Stimulated activated effector memory CD8-positive, alpha-beta T cell treated with anti-CD3 and anti-CD28 coated beads, Interleukin-12 subunit alpha, Interleukin-12 subunit beta, amount 100 ng/mL, for 72 hours (primary cell): ENCODE data around the gene ALOX12B.

ENCODE experiments used
- ATAC-seq: fragments of 150-1000 bp; cut with Tn5 transposase; 2 replicates; pipeline ENCODE4 v1.10.0; 2021
- DNase-seq, 2 donors: peaks; one replicate each; pipeline ENCODE4 v3.0.0; 2021 to 2022; ENCODE audit warnings: low spot score in 2 of 2
- H3K27ac Mint-ChIP-seq: one replicate; pipeline ENCODE4 v1.8.0; 2022; ENCODE audit warnings: mild to moderate bottlenecking, mixed read lengths
- H3K36me3 Mint-ChIP-seq: one replicate; pipeline ENCODE4 v1.8.0; 2022; ENCODE audit warnings: mild to moderate bottlenecking, mixed read lengths
- H3K4me1 Mint-ChIP-seq: one replicate; pipeline ENCODE4 v1.8.0; 2022; ENCODE audit warnings: mixed read lengths
- H3K4me3 Mint-ChIP-seq: one replicate; pipeline ENCODE4 v1.8.0; 2022; ENCODE audit warnings: mild to moderate bottlenecking, mixed read lengths
- H3K9me3 Mint-ChIP-seq: one replicate; pipeline ENCODE4 v1.8.0; 2022; ENCODE audit warnings: mixed read lengths

ALOX12B gene

DNA sequence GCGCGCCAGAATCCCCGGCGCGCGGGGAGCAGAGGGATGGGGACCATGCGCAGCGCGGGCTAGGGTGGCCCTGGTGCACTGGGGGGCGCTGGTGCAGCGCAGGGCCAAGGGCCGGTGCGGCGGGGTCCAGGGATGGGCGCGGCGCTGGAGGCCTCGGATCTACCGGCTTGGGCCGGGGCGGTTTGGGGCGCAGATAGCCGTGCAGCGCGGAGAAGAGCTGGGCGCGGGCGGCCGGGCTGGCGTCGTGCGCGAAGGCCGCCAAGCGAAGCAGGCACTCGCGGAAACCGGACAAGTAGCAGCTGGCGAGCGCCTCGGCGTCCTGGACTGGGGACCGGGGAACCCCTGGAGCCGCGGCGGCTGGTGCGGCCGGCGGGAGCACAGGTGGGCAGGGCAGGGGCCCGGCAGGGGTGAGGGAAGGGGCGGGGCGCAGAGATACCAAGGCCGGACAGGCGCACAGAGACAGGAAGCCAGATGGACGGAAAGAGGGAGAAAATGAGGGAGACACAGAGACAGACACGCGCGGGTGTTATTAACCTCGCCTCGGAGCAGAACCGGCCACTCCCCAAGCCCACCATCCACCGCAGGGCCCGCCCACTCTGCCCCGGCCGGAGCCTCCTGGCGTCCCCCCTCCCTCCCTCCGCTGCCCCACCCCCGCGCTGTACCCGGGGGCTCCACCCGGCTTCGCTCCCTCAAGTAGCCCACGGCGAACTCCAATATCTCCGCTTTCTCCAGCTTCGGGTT is 34.3 kb upstream of the ALOX12B start:
- Mint-ChIP-seq H3K9me3 (no peaks in the 10 kb centered on the region), H3K4me3 (peak overlapping the region; percentile 82), H3K27ac (no peak overlapping the region), H3K36me3 (peaks cover 70% of the 10 kb centered on the region), H3K4me1 (peaks cover 86% of the 10 kb centered on the region)
- DNase-seq (peak; percentile 57 to 88), ATAC-seq (peak; percentile 45)

DNA sequence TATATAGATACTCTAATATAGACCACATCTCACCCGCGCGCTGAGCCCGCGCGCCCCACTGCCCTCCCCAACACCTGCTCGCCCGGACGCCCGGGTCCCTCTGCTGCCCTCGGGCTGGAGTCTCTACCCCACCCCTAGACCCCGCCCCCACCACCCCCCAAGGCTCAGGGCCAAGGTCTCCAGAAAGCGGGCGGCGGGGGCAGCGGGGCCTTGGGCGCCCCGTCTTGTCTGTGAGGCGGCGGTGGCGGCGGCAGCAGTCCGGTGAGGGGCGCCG is 33.8 kb upstream of the ALOX12B start:
- H3K4me1 Mint-ChIP-seq: peaks cover 81% of the 10 kb centered on the region
- no peak for ATAC-seq
- H3K27ac Mint-ChIP-seq: peak overlapping the region; percentile 100
- peak overlapping the region; percentile 82 for H3K4me3 Mint-ChIP-seq
- H3K9me3 Mint-ChIP-seq: no peaks in the 10 kb centered on the region
- peaks cover 64% of the 10 kb centered on the region for H3K36me3 Mint-ChIP-seq
- DNase-seq: no peak

DNA sequence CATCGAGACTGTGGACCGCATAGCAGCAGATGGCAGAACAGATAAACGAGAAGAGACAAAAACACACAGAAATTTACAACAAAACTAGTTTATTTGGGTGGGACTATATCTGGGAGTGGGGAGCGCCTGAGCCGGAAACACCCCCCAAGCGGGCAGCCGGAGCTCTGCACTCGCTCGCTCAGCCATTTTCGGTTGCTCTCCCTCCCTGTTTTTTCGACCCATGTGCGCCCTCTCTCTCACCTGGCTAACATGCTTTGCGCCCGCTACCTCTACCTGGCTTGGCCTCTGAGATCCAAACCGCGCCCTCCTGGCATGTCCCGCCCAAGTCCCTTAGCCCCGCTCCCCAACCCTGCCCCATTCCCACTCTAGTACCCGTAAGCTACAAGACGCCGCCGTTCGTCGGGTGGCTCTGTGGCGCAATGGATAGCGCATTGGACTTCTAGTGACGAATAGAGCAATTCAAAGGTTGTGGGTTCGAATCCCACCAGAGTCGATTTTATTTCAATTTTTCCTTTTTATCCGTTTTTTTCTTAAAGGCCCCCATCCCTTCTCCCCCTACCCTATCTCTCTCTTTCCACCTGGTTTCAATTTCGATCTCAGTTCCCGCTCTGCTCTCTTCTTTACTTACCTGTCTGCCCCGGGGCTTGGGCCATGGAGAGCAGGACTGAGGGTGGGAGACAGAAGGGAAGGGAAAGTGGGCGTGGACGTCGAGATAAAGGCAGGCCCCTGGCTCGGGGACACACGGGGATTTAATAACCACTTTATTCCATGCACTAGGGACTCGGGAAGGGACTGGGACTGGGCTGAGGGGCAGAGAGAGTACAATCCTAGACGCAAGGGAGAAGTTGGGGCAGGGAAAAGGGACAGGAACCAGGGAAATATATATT is 33.2 kb upstream of the ALOX12B start:
- Mint-ChIP-seq H3K4me1 (peaks cover 75% of the 10 kb centered on the region), H3K9me3 (no peaks in the 10 kb centered on the region), H3K4me3 (peak overlapping the region; percentile 82), H3K27ac (peak overlapping the region; percentile 100), H3K36me3 (peaks cover 59% of the 10 kb centered on the region)
- ATAC-seq: peak; percentile 3
- peak; percentile 66 to 93 for DNase-seq

DNA sequence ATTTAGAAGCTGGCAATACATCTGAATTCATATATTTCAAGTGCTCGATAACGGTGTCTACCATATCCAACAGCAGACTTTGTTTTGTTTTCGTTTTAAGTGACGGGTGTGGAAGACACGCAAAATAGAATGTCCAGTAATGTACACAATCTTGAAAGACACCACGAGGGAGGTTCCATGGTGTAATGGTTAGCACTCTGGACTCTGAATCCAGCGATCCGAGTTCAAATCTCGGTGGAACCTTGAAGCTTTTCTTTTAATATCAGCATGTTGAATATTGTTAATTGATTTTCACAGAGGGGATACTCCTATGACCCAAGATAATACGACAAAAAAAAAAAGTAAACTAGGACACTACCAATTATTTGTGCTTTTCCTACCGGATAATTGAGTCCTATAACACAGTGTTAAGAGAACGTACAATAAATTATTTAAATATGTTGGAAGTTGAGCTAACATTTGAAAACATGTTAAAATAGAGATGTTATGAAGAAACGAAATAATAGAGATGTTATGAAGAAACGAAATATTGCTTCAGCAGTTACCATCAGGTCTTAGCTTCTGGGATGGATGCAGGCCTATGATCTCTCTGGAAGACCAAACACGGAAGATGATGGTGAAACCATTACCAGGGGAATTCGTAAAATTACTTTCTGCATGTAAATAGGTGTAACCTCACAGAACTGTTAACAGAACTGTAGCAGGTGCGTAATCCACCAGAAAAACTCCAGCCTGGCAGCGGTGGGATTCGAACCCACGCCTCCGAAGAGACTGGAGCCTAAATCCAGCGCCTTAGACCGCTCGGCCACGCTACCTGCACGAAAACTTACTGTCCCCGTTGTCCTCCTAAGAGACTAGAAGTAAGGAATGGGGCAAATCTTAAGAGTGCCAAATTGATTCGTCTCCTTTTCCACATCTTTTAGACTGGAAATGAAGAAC is 32.3 kb upstream of the ALOX12B start:
- peak overlapping the region; percentile 82 for H3K4me3 Mint-ChIP-seq
- no peaks in the 10 kb centered on the region for H3K9me3 Mint-ChIP-seq
- H3K4me1 Mint-ChIP-seq: peaks cover 66% of the 10 kb centered on the region
- DNase-seq (peak; percentile 85 to 98), ATAC-seq (peak; percentile 42)
- H3K36me3 Mint-ChIP-seq: peaks cover 50% of the 10 kb centered on the region
- H3K27ac Mint-ChIP-seq: peak overlapping the region; percentile 100

DNA sequence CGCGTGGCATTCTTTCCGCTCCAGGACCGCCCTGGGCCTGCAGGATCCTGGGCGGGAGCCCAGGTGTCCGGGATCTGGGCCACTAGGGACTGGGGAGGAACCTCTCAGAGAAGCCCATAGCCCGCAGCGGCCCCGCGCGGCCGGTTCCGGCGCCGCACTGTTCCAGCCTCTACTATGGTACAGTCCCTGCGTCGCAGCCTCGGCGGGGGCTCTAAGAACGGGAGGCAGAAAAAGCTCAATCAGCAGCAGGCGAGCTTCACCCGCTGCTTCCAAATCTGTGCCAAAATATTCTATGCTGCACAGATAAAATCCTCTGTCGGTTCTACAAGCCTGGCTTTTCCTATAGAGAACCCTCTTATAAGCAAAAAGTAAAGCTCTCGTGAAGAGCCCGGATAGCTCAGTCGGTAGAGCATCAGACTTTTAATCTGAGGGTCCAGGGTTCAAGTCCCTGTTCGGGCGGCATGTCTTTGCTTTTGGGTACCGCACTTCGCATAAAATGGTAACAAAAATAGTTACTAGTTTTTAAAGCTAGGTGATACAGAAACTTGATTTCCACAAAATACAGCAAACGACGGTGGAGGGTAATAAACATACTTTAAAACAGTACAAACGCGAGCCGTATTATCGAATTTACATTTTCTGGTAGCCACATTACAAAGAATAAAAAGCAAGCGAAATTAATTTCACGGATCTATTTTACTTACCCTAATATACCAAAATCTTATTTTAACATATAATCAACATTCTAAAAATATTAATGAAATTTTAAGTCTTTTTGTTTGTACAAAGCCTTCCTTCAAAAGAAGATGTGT is 31.5 kb upstream of the ALOX12B start:
- no peaks in the 10 kb centered on the region for H3K9me3 Mint-ChIP-seq
- H3K27ac Mint-ChIP-seq: peak overlapping the region; percentile 100

DNA sequence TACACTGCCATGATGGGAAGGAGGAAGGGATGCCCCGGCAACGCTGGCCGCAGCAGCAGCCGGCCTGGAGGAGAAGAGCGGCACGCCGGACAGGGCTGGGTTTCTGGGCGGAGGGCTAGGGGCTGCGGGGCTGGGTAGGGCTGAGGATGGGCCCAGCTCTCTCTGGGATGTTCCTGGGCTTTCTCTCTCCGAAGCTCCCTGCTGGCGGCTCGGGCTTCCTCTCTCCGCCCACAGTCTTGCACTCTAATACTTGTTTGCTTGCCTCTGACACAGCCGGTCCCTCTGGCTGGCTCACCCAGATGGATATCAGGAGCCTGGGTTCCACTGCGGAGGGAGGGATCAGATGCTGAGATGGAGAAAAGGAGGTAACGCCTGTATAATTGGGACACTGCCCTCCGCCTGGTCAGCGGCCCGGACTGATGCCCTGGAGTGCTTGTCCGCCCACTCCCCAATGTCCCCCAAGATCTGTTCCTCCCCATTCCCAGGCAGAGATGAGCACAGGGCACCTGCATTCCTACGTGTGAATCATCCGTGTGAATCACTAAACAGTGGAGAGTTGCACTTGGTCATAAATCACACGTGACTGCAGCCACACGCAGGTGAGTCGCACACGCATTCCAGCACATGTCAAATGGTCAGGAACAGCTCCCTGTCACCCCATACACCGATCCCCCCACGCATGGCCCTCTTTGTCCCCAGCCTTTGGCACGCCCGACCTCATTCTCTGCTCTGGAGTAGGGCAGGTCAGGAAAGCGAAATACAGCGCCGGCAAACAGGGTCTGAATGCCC is 30.7 kb upstream of the ALOX12B start, which contains the start of gene ALOXE3:
Gene ALOXE3 (minus strand): TSS at position 535 of the 789 bp plus-strand sequence. CDS start 524 bp downstream, at position 11.
- DNase-seq (no peak), ATAC-seq (peak; percentile 2)
- peaks cover 39% of the 10 kb centered on the region for H3K36me3 Mint-ChIP-seq
- H3K4me1 Mint-ChIP-seq: peaks cover 49% of the 10 kb centered on the region
- H3K9me3 Mint-ChIP-seq: no peaks in the 10 kb centered on the region
- peak within 1 kb of the TSS; percentile 100 for H3K27ac Mint-ChIP-seq
- peak within 1 kb of the TSS; percentile 82 for H3K4me3 Mint-ChIP-seq

More for the DNA sequence above, 31.5 kb upstream of the ALOX12B start:
- Mint-ChIP-seq H3K4me1 (peaks cover 57% of the 10 kb centered on the region), H3K4me3 (peak overlapping the region; percentile 82), H3K36me3 (peaks cover 41% of the 10 kb centered on the region)
- DNase-seq (peak; percentile 81 to 93), ATAC-seq (peak; percentile 80)

DNA sequence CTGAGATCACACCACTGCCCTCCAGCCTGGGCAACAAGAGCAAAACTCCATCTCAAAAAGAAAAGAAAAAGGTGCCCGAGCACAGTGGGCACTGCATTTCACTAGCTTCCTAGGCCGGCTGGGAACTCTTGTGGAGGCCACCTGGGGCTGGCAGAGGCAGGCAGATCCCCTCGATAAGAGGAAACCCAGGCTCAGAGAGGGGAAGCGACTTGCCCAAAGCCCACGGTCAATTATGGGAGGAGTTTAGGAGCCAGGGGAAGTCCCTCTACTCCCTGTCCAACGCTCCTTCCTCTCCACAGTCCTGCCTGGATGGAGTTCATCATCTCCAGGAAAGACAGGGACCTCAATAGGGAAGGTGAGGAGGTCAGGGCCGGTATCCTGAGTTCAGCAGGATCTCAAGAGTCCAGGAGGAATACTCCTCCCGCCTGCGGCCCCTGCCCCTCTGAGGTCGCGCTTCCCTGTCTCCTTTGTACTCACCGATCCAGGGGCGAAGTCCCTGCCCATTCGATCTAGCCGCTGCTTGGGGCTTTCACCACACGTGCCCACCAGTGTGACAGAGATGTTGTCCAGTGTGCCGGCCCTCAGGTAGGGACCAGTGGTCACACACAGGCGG is 30.0 kb upstream of the ALOX12B start:
- Mint-ChIP-seq H3K36me3 (peaks cover 37% of the 10 kb centered on the region), H3K4me3 (peak overlapping the region; percentile 82), H3K9me3 (no peaks in the 10 kb centered on the region), H3K27ac (peak overlapping the region; percentile 100), H3K4me1 (peaks cover 42% of the 10 kb centered on the region)
- no peak for ATAC-seq
- no peak for DNase-seq

DNA sequence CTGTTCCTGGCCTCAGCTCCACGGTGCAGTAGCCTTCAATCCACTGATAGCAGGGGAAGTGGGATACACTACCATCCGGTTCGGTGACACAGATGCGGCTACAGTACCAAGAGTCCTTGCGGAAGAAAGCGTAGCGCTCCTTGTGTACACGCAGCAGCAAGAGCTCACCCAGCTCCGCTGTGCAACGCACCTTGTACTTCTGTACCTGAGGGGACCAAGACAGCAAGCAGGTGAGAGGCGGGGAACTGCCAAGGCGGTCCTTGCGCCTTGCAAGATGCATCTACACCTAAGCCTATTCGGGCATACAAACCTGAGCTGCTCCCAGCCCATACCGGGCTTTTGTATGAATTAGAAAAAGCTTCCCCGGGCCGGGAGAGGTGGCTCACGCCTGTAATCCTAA is 29.3 kb upstream of the ALOX12B start:
- no peak overlapping the region for H3K27ac Mint-ChIP-seq
- DNase-seq (no peak), ATAC-seq (no peak)
- H3K9me3 Mint-ChIP-seq: no peaks in the 10 kb centered on the region
- no peak overlapping the region for H3K4me3 Mint-ChIP-seq
- H3K36me3 Mint-ChIP-seq: peaks cover 34% of the 10 kb centered on the region
- peaks cover 39% of the 10 kb centered on the region for H3K4me1 Mint-ChIP-seq

DNA sequence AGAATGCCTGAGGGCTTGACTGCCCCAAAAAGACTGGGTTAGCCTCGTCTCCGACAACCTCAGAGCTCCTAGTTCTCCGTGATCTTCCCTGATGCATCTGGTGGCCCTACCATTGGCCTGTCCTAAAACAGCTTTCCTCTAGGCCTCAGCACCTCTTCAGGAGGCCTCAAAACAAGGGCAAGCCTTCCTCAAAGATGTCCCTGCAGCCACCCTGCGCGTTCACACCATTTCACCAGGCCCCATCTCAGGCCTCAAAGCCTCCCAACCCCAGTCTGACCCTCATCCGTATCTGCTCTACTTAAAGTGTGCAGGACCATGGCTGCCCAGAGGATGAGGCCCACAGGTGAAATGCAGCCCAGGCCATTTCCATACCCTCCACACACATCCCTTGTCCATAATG is 23.4 kb upstream of the ALOX12B start:
- Mint-ChIP-seq H3K4me3 (no peak overlapping the region), H3K27ac (no peak overlapping the region)

DNA sequence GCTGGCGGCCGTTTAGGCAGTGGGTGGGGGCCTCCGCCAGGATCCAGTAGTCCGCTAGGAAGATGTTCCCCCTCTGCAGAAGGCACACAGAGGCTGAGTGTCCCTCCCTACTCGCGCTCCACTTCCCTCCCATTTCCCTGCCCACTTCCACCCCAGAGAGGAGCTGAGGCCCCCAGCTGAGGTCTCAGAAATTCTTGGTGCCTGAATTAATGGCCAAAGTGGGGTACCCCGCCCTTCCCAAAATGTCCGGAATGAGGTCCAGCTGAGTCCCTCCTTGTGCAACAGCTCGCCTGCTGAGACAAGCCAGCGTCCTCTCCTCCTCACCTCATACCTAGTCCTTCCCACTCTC is 22.9 kb upstream of the ALOX12B start:
- H3K27ac Mint-ChIP-seq: no peak overlapping the region
- ATAC-seq (no peak), DNase-seq (no peak)
- H3K9me3 Mint-ChIP-seq: no peaks in the 10 kb centered on the region
- H3K4me3 Mint-ChIP-seq: peak overlapping the region; percentile 17
- no peaks in the 10 kb centered on the region for H3K36me3 Mint-ChIP-seq
- peaks cover 9% of the 10 kb centered on the region for H3K4me1 Mint-ChIP-seq

More for the DNA sequence above, 23.4 kb upstream of the ALOX12B start:
- Mint-ChIP-seq H3K36me3 (no peaks in the 10 kb centered on the region), H3K4me1 (peaks cover 9% of the 10 kb centered on the region), H3K9me3 (no peaks in the 10 kb centered on the region)
- ATAC-seq: no peak
- no peak for DNase-seq

DNA sequence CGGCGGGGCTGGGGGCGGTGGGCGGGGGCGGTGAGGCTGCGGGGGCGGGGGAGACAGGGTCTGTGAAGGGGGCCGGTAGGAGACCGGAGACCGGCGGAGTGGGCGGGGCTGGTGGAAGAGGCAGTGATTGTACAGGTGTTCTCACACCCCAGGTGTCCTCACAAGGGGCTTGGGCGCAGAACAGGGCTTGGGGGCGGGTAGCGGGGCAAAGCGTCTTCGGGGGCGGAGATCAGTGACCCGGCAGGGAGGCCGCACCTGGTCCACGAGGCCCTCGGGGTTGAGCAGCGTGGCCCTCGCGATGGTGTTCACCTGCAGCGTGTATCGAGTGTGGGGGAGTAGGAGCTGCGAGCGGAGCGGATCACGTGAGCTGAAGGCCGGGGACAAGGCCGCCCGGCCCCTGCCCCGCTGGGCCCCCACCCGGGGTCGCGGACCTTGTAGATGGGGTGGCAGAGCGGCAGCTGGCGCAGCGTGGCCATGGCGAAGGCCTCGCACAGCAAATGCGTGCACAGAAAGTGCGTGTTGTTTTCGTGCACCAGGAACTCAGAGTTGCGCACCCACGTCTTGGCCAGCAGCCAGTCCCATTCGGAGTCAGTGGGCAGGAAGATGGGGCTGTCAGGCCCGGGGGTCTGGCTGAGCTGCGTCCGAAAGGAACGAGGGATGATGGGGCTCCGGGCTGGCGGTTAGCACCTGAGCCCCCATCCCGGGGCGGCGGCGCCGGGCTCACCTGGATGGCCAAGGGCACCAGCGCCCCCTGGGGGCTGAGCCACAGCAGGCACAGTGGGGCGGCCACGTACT is 22.3 kb upstream of the ALOX12B start:
- peaks cover 9% of the 10 kb centered on the region for H3K4me1 Mint-ChIP-seq
- peak; percentile 77 to 84 for DNase-seq
- H3K36me3 Mint-ChIP-seq: no peaks in the 10 kb centered on the region
- peak overlapping the region; percentile 17 for H3K4me3 Mint-ChIP-seq
- H3K27ac Mint-ChIP-seq: no peak overlapping the region
- peak; percentile 90 for ATAC-seq
- H3K9me3 Mint-ChIP-seq: no peaks in the 10 kb centered on the region

DNA sequence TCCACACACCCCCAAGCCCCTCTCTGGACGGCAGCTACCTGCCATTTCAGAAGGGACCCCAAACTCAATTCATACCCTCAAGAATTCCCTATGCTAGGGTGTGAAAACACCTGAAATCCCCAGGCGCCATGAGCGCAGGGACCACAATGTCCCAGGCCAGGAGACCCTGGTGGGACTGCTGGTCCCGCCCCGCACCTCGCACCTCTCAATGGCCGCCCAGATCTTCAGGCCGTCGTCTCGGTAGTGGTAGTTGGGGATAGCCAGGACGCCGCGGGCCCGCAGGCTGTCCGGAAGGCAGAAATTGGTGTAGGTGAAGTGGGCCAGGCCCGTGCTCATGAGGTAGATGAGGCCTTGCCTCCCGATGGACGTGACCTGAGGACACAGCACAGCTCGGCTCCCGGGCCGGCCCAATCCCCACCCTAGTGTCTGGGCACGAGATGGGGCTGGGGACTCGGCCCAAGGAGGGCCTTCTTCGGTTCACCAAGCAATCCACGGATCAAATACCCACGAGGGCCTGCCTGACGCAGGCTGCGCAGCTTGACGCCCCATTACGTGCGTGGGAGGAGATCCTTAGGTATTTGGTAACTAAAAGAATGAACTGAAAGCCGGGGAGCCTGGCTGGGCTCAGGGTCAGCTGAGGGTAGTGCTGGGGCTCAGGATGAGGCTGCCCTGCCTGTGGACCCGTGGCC is 21.6 kb upstream of the ALOX12B start:
- DNase-seq (no peak), ATAC-seq (no peak)
- Mint-ChIP-seq H3K4me3 (peak overlapping the region; percentile 17), H3K4me1 (peaks cover 9% of the 10 kb centered on the region), H3K27ac (no peak overlapping the region), H3K9me3 (no peaks in the 10 kb centered on the region), H3K36me3 (no peaks in the 10 kb centered on the region)
